Endothelial cell of umbilical vein (primary cell): ENCODE results near the gene ALS2. TPM values are rescaled to one million over a fixed set of nuclear protein-coding genes. Genes with fewer than 3 reads are reported as not detected.

Experiments
- BruUV-seq: library from RNA; stranded (reverse); fragments of 400-500 nt; replicated peaks from 2 replicates; lab custom pipeline; 2021; lab: Mats Ljungman, UMichigan
- CTCF ChIA-PET: fragments of 300-600, 350-600 bp; sonication (Branson Sonifier 250); formaldehyde crosslinking; loops from one replicate; lab custom pipeline; 2021; ENCODE audit warnings: antibody characterized with exemption, inconsistent platforms; lab: Charles Lee
- POLR2A ChIA-PET: fragments of 300-600, 350-600 bp; sonication (Branson Sonifier 250); formaldehyde crosslinking; loops from one replicate; lab custom pipeline; 2021; ENCODE audit warnings: antibody characterized with exemption, inconsistent platforms; lab: Charles Lee
- DNase-seq: peaks from one replicate; pipeline ENCODE4 v3.0.0-alpha.2; 2011; ENCODE audit warnings: low read depth, low spot score
- FAIRE-seq: peaks from 2 replicates; lab custom pipeline; 2011; peaks lifted over from hg19 to GRCh38; lab: Jason Lieb, UNC
- H2AFZ ChIP-seq: 2 replicates; pipeline ENCODE4 v1.6.0; 2012; ENCODE audit warnings: low read depth, low read length, control low read depth, inconsistent platforms
- H3K27ac ChIP-seq: 2 replicates; pipeline ENCODE4 v1.5.1; 2011; ENCODE audit warnings: low read depth, mild to moderate bottlenecking, control low read depth, low read length, moderate library complexity; ENCODE audit not compliant: insufficient read depth
- H3K27me3 ChIP-seq, 2 experiments: 2 replicates each; pipeline versions ENCODE4 v1.6.0 to v1.6.1; 2011; ENCODE audit warnings: low read length in 2 of 2, mixed read lengths in 1 of 2; ENCODE audit not compliant: control insufficient read depth in 2 of 2, insufficient read depth in 2 of 2
- H3K36me3 ChIP-seq, 2 experiments: 2 replicates in 1 of 2; 3 replicates in 1 of 2; pipeline ENCODE4 v1.5.1; 2011; ENCODE audit warnings: low read length in 2 of 2, mild to moderate bottlenecking in 1 of 2, moderate library complexity in 1 of 2; ENCODE audit not compliant: control insufficient read depth in 2 of 2, insufficient read depth in 2 of 2; ENCODE audit errors: extremely low read depth in 1 of 2
- H3K4me1 ChIP-seq: 3 replicates; pipeline ENCODE4 v1.5.1; 2011; ENCODE audit warnings: mild to moderate bottlenecking, low read length; ENCODE audit not compliant: control insufficient read depth, insufficient read depth; ENCODE audit errors: extremely low read depth
- H3K4me2 ChIP-seq: 2 replicates; pipeline ENCODE4 v1.6.1; 2011; ENCODE audit warnings: low read length, control low read depth, mixed read lengths; ENCODE audit not compliant: insufficient read depth
- H3K4me3 ChIP-seq, 3 experiments: fragments of 200-600 bp in 1 of 3; sonication (generic), shearing (Covaris generic) in 1 of 3; replicated peaks in 1 of 3; 2 replicates each; pipeline ENCODE4 v1.5.1; 2011 to 2016; ENCODE audit warnings: control low read depth in 3 of 3, low read length in 3 of 3, mild to moderate bottlenecking in 2 of 3, inconsistent platforms in 1 of 3, low read depth in 1 of 3, moderate library complexity in 1 of 3; ENCODE audit not compliant: insufficient read depth in 1 of 3
- H3K79me2 ChIP-seq: 2 replicates; pipeline ENCODE4 v1.6.0; 2012; ENCODE audit warnings: low read length, inconsistent platforms; ENCODE audit not compliant: control insufficient read depth, insufficient read depth
- H3K9ac ChIP-seq: replicated peaks from 2 replicates; pipeline ENCODE3; 2011; ENCODE audit warnings: low read length, control low read depth; ENCODE audit not compliant: insufficient read depth; ENCODE audit errors: extremely low read depth
- H3K9me1 ChIP-seq: replicated peaks from 3 replicates; pipeline ENCODE4 v1.6.0; 2011; ENCODE audit warnings: mild to moderate bottlenecking, low read length; ENCODE audit not compliant: control insufficient read depth, insufficient read depth; ENCODE audit errors: extremely low read depth
- H3K9me3 ChIP-seq: replicated peaks from 2 replicates; pipeline ENCODE4 v1.5.1; 2012; ENCODE audit warnings: low read length, inconsistent platforms; ENCODE audit not compliant: control insufficient read depth, insufficient read depth
- H4K20me1 ChIP-seq: replicated peaks from 2 replicates; pipeline ENCODE3; 2011; ENCODE audit warnings: mild to moderate bottlenecking, low read length; ENCODE audit not compliant: control insufficient read depth, insufficient read depth; ENCODE audit errors: extremely low read depth
- EZH2 ChIP-seq: IDR thresholded peaks from 2 replicates; pipeline ENCODE4 v1.6.1; 2012; ENCODE audit warnings: borderline replicate concordance, low read depth, mild to moderate bottlenecking, moderate library complexity, low read length, inconsistent platforms; ENCODE audit not compliant: severe bottlenecking
- FOS ChIP-seq: IDR thresholded peaks from 2 replicates; pipeline ENCODE4 v1.6.1; 2011; ENCODE audit warnings: mild to moderate bottlenecking, low read length, moderate library complexity, borderline replicate concordance; ENCODE audit not compliant: insufficient read depth
- GATA2 ChIP-seq: IDR thresholded peaks from 2 replicates; pipeline ENCODE4 v1.7.0; 2011; ENCODE audit warnings: low read depth, mild to moderate bottlenecking, moderate library complexity, mixed read lengths, low read length; ENCODE audit not compliant: insufficient read length, insufficient read depth
- JUN ChIP-seq: IDR thresholded peaks from 2 replicates; pipeline ENCODE4 v1.6.1; 2011; ENCODE audit warnings: borderline replicate concordance, low read depth; ENCODE audit not compliant: insufficient read length, insufficient read depth
- MYC ChIP-seq: IDR thresholded peaks from one replicate; pipeline ENCODE4 v1.6.1; 2011; ENCODE audit warnings: mild to moderate bottlenecking, low read depth, low read length
- POLR2A ChIP-seq: IDR thresholded peaks from 2 replicates; pipeline ENCODE4 v1.6.1; 2012; ENCODE audit warnings: low read depth, mild to moderate bottlenecking, control low read depth, low read length
- POLR2AphosphoS5 ChIP-seq: IDR thresholded peaks from 2 replicates; pipeline ENCODE4 v1.6.1; 2012; ENCODE audit warnings: low read depth, mild to moderate bottlenecking, control low read depth, low read length, moderate library complexity; ENCODE audit not compliant: insufficient read depth
- dilution Hi-C: fragments of 300-500 bp; cut with MboI; formaldehyde crosslinking; loops from one replicate; pipeline ENCODE4 v1.15.0; 2019; ENCODE audit warnings: low sequenced_read_pairs; ENCODE audit not compliant: extremely low pct_ligation_motif_present
- intact Hi-C: fragments of 100-400 bp; cut with micrococcal nuclease; formaldehyde crosslinking; loops from one replicate; pipeline ENCODE4 v1.10.0; 2022
- polyA plus RNA-seq, 4 experiments: library from polyadenylated mRNA; depleted of rRNA in 3 of 4; stranded (reverse) in 3 of 4; unstranded in 1 of 4; fragments of >200 nt; gene quantifications; 2 replicates each; pipeline versions ENCODE4 v1.2.1 to v1.2.3, GENCODE V29; 2011 to 2012; ENCODE audit warnings: missing spikeins in 1 of 4
- total RNA-seq: library from RNA; stranded (reverse); gene quantifications from 2 replicates; pipeline ENCODE4 v1.2.3, GENCODE V29; 2021
- TF ChIP-seq, protein P1 (sequence below): IDR thresholded peaks from 2 replicates; pipeline ENCODE4 v1.6.1; 2011; ENCODE audit not compliant: insufficient read depth, insufficient read length
- TF ChIP-seq, protein P2 (sequence below), 2 donors: IDR thresholded peaks; 1 replicate in 1 of 2; 2 replicates in 1 of 2; pipeline ENCODE4 v1.5.1; 2011; ENCODE audit warnings: low read length in 2 of 2, mild to moderate bottlenecking in 2 of 2, moderate library complexity in 2 of 2, control low read depth in 1 of 2, inconsistent platforms in 1 of 2, low read depth in 1 of 2; ENCODE audit not compliant: insufficient read depth in 1 of 2; ENCODE audit errors: extremely low read depth in 1 of 2

Gene ALS2
- total and polyA plus RNA-seq, 2 donors (not counting 3 experiments of a cell fraction or from before 2014, with no cell fraction given): 13.1 to 36.1 TPM

DNA sequence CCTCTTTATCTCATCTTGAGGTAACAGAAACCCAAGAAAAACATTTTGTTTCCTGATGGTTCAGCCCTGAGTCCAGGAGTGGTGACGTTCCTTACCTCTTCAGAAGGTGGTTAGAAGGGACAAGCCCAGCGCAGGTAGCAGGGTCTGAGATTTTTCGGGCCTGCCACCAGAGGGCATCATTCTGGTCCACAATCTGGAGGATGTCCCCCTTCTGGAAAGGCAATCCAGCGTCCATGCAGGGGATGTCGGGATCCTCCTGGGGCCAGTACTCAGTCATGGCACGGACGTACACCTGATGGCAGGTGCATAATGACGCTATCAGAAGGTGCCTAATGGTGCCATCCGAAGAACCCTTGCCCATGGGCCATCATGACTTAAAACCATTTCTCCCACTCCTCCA is 100.0 kb downstream of the ALS2 start:
- H3K4me3 ChIP-seq: no peak overlapping the region
- H3K79me2 ChIP-seq: no peaks in the 10 kb centered on the region
- H3K36me3 ChIP-seq: no peaks in the 10 kb centered on the region
- TF ChIP-seq FOS (no peak), JUN (no peak)
- TF ChIP-seq, protein P1, sequence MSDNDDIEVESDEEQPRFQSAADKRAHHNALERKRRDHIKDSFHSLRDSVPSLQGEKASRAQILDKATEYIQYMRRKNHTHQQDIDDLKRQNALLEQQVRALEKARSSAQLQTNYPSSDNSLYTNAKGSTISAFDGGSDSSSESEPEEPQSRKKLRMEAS: no peak
- TF ChIP-seq, protein P2, sequence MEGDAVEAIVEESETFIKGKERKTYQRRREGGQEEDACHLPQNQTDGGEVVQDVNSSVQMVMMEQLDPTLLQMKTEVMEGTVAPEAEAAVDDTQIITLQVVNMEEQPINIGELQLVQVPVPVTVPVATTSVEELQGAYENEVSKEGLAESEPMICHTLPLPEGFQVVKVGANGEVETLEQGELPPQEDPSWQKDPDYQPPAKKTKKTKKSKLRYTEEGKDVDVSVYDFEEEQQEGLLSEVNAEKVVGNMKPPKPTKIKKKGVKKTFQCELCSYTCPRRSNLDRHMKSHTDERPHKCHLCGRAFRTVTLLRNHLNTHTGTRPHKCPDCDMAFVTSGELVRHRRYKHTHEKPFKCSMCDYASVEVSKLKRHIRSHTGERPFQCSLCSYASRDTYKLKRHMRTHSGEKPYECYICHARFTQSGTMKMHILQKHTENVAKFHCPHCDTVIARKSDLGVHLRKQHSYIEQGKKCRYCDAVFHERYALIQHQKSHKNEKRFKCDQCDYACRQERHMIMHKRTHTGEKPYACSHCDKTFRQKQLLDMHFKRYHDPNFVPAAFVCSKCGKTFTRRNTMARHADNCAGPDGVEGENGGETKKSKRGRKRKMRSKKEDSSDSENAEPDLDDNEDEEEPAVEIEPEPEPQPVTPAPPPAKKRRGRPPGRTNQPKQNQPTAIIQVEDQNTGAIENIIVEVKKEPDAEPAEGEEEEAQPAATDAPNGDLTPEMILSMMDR (IDR thresholded peaks at IDR 0.05; ENCODE audit: extremely low read depth in 1 of 2, insufficient read depth in 1 of 2, low read depth in 1 of 2, low read length in 2 of 2): peak; percentile 56 to 63
- peak; percentile 38 for DNase-seq
- H3K27me3 ChIP-seq: no peaks in the 10 kb centered on the region
- no peak overlapping the region for H3K9ac ChIP-seq
- H2AFZ ChIP-seq: no peak overlapping the region
- no TSS peak for BruUV-seq
- H3K4me1 ChIP-seq: no peaks in the 10 kb centered on the region
- intact Hi-C loops: loop anchor here (1.0 kb wide), 2 partner anchors 18 to 27 kb away; partner anchors contain the start of gene MPP4
- no peaks in the 10 kb centered on the region for H3K9me1 ChIP-seq
- dilution Hi-C loops: no loop called here
- no peaks in the 10 kb centered on the region for H3K9me3 ChIP-seq
- ChIA-PET CTCF (interaction anchor here (1.6 to 4.1 kb wide), 3 partner anchors 13 to 26 kb away, joined by 5 to 24 read pairs (median 17); partner anchors contain the start of gene MPP4), POLR2A (no interaction called here)
- FAIRE-seq: peak; percentile 78
- no peaks in the 10 kb centered on the region for H4K20me1 ChIP-seq
- no peak overlapping the region for H3K4me2 ChIP-seq
- H3K27ac ChIP-seq: no peak overlapping the region

- H3K36me3 ChIP-seq: no peaks in the 10 kb centered on the region
- ChIA-PET CTCF (interaction anchor here (1.2 to 2.5 kb wide), 5 partner anchors 10 to 29 kb away, joined by 3 to 18 read pairs (median 5); no protein-coding TSS in a partner anchor), POLR2A (no interaction called here)
- no peak overlapping the region for H3K4me3 ChIP-seq
- dilution Hi-C loops: no loop called here
- no peak overlapping the region for H2AFZ ChIP-seq
- no peak for TF ChIP-seq GATA2
- TF ChIP-seq MYC: no peak
- TF ChIP-seq, protein P2 (IDR thresholded peaks at IDR 0.05; ENCODE audit: extremely low read depth in 1 of 2, insufficient read depth in 1 of 2, low read depth in 1 of 2, low read length in 2 of 2): no peak
- no peak for TF ChIP-seq FOS
- TF ChIP-seq POLR2AphosphoS5: no peak
- TF ChIP-seq, protein P1: no peak
- no peak for TF ChIP-seq JUN
- no peak for TF ChIP-seq POLR2A
- no peak for TF ChIP-seq EZH2
- BruUV-seq: no TSS peak
- intact Hi-C loops: no loop called here
- no peaks in the 10 kb centered on the region for H3K9me1 ChIP-seq
- no peak overlapping the region for H3K4me2 ChIP-seq
- H4K20me1 ChIP-seq: no peaks in the 10 kb centered on the region
- H3K9ac ChIP-seq: no peak overlapping the region
- no peaks in the 10 kb centered on the region for H3K4me1 ChIP-seq
- FAIRE-seq: no peak
- H3K9me3 ChIP-seq: no peaks in the 10 kb centered on the region
- no peak for DNase-seq
- H3K79me2 ChIP-seq: no peaks in the 10 kb centered on the region
- H3K27me3 ChIP-seq: no peaks in the 10 kb centered on the region
- H3K27ac ChIP-seq: no peak overlapping the region
These were observed 102.3 kb downstream of the ALS2 start for GRCh38 chr2:201678401-201678800.
